Vagina (tissue), 2 donors: ENCODE data around the gene MEN1.

ENCODE experiments used
- POLR2A ChIP-seq, 2 donors: fragments of 450-650 bp; IDR thresholded peaks; one replicate each; pipeline ENCODE4 v1.6.1; 2017; ENCODE audit warnings: antibody characterized with exemption in 2 of 2, mild to moderate bottlenecking in 2 of 2, moderate library complexity in 2 of 2
- POLR2AphosphoS5 ChIP-seq, 2 donors: sonication (generic); formaldehyde crosslinking; IDR thresholded peaks; one replicate each; pipeline ENCODE4 v1.9.0; 2017; ENCODE audit warnings: antibody characterized with exemption in 2 of 2, mild to moderate bottlenecking in 2 of 2, low read depth in 1 of 2; ENCODE audit not compliant: insufficient read depth in 1 of 2

DNA sequence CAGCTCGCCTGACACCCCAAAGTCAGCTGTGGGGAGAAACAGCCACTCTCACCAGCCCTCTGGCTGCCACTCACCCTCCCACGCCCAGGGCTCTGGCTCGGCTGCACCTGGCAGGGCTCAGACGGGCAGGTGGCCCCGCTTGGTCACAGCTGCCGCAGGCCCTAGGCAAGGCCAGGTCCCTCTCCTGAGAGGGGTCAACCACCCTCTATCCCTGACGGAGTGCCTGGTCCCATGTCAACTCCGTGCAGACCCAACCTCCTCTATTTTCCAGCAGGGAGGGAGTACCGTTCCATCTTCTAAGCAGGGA is 9.2 kb downstream of the MEN1 start:
- TF ChIP-seq POLR2AphosphoS5 (IDR thresholded peaks at IDR 0.05; ENCODE audit: insufficient read depth in 1 of 2, low read depth in 1 of 2) (no peak), POLR2A (IDR thresholded peaks at IDR 0.05) (no peak)
